Ectodermal cell (in vitro differentiated cells): ENCODE results near the gene WNT7B.

Source experiments
- H3K27ac ChIP-seq: 2 replicates; pipeline ENCODE4 v1.7.0; 2013; ENCODE audit warnings: mild to moderate bottlenecking, low read depth, low read length; ENCODE audit not compliant: insufficient read depth, poor library complexity, severe bottlenecking
- H3K27me3 ChIP-seq: 2 replicates; pipeline ENCODE4 v1.7.0; 2013; ENCODE audit warnings: mild to moderate bottlenecking, low read length; ENCODE audit not compliant: insufficient read depth, control insufficient read depth, poor library complexity, severe bottlenecking
- H3K36me3 ChIP-seq: one replicate; pipeline ENCODE4 v1.7.0; 2013; ENCODE audit warnings: low read length; ENCODE audit not compliant: control insufficient read depth, insufficient read depth
- H3K4me1 ChIP-seq: one replicate; pipeline ENCODE4 v1.7.0; 2013; ENCODE audit warnings: low read length; ENCODE audit not compliant: control insufficient read depth, insufficient read depth
- H3K4me3 ChIP-seq: 2 replicates; pipeline ENCODE4 v1.7.0; 2013; ENCODE audit warnings: low read depth, low read length, control low read depth; ENCODE audit not compliant: insufficient read depth
- H3K9me3 ChIP-seq: 2 replicates; pipeline ENCODE4 v1.7.0; 2013; ENCODE audit warnings: mild to moderate bottlenecking, low read length, moderate library complexity; ENCODE audit not compliant: control insufficient read depth
- WGBS, 2 experiments: methylation state at CpG; one replicate each; pipeline ENCODE4 v1.1.7; 2013; ENCODE audit warnings: missing lambda C conversion rate in 2 of 2; 5-methylcytosine and 5-hydroxymethylcytosine counted together

WNT7B gene

DNA sequence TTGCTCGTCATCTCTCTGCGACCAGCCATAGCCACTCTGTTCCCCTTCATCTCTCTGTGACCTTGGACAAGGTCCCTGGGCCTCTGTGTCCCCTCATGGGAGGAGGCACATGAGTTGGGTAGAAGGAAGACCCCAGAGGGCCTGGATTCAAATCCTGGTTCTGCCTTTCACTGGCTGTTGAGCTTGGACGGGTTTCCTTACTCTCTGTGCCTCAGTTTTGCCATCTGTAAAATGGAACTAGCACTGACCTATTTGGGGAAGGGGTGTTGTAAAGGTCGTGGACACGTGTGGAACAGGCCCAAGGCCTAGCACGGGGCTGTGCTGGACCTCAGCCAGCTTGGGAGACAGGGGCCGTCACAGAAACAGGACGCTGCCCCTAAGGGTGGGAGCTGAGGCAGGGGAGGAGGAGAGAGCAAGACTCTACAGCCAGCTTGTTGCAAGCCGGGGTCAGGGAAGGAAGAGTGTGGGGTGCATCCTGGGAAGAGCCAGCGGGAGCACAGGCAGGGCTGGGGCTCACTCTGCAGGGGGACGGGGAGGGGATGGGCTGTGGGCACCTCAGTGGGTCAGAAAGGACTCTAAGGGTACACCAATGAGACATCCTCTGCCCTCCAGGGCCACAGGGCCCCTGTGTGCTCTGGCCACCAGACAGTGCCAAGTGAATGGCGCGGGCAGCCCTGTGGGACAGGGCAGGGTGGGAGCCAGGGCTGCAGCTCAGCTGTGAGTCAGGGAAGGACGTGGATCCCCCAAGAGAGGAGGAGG lies 59.1 kb downstream of the WNT7B start:
- Histone ChIP-seq H3K36me3 (no peaks in the 10 kb centered on the region), H3K4me3 (no peak overlapping the region), H3K9me3 (no peaks in the 10 kb centered on the region), H3K27ac (no peak overlapping the region), H3K27me3 (no peaks in the 10 kb centered on the region), H3K4me1 (no peaks in the 10 kb centered on the region)
- WGBS, 2 experiments, result 90% methylated on average over 14 of the region's 14 CpGs

DNA sequence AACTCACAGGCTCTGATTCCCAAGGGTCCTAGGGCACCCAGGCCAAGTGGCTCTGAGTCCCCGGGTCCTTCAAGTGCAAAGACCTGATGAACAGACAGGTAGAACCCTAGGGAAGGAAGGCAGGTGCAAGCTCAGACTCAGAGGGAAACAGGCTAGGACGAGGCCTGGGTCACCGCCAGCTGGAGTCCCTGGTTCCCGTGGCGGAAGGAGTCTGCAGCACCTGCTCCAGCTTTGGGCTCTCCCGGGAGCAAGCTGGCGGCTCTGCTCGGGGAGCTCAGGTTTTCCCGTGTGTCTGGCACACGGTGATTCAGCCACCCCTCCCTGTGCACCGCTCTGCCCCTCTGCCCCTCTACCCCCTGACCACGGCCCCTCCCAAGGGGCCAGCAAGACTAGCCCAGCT lies 59.8 kb downstream of the WNT7B start:
- 87 to 89% methylated on average over 12 of the region's 12 CpGs for WGBS, 2 experiments
- Histone ChIP-seq H3K27ac (no peak overlapping the region), H3K27me3 (no peaks in the 10 kb centered on the region), H3K36me3 (no peaks in the 10 kb centered on the region), H3K9me3 (no peaks in the 10 kb centered on the region), H3K4me3 (no peak overlapping the region), H3K4me1 (no peaks in the 10 kb centered on the region)

DNA sequence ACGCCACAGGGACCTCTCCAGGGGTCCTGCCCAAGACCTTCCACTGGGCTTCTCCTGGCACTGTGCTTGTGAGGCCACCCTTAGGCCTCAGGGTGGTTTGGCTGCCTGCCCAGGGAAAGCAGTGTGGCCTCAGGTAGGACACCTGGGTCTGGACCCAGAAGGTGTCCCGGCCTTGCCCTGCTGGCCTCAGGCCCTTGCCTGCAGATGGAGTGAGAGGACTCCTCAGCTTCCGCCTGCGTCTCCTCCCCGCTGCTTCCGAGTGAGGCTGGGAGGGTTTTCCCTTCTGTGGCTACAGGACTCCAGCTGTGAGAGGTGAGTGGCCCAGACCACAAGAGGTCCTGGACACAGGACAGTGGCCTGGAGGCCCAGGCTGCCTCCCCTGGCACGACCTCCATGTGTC lies 60.4 kb downstream of the WNT7B start:
- 85 to 86% methylated on average over 7 of the region's 7 CpGs for WGBS, 2 experiments
- Histone ChIP-seq H3K4me3 (no peak overlapping the region), H3K27ac (no peak overlapping the region), H3K36me3 (no peaks in the 10 kb centered on the region), H3K27me3 (no peaks in the 10 kb centered on the region), H3K4me1 (peaks cover under 1% of the 10 kb centered on the region), H3K9me3 (no peaks in the 10 kb centered on the region)

GRCh38 chr22:45915841-45916240 lies 61.1 kb downstream of the WNT7B start:
- Histone ChIP-seq H3K36me3 (no peaks in the 10 kb centered on the region), H3K27me3 (no peaks in the 10 kb centered on the region), H3K27ac (no peak overlapping the region), H3K4me3 (no peak overlapping the region), H3K9me3 (no peaks in the 10 kb centered on the region), H3K4me1 (peaks cover 8% of the 10 kb centered on the region)
- 95 to 96% methylated on average over 15 of the region's 16 CpGs for WGBS, 2 experiments

- Histone ChIP-seq H3K4me1 (peaks cover 14% of the 10 kb centered on the region), H3K9me3 (no peaks in the 10 kb centered on the region), H3K36me3 (no peaks in the 10 kb centered on the region), H3K27ac (no peak overlapping the region), H3K27me3 (no peaks in the 10 kb centered on the region), H3K4me3 (no peak overlapping the region)
- 90 to 98% methylated on average over 2 of the region's 2 CpGs for WGBS, 2 experiments
These were observed 61.8 kb downstream of the WNT7B start for GRCh38 chr22:45915151-45915550.

DNA sequence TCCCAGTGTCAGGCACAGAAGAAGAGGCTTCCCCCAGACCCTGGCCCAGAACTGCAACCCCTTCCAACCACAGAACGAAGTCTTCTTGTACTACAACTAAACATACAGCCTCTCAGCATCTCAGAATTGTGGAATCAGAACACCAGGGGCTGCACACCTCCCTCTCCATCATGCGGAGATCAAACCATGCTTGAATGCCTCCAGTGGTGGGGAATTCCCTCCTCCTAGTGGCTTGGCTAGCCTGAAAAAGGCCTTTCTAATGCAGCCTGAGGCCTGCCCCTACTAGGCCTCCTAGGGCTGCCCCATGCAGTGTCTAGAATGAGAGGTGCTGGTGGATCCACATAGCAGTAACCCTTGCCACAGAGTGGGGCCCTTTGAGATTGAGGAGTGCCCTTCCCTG lies 62.7 kb downstream of the WNT7B start:
- Histone ChIP-seq H3K27me3 (no peaks in the 10 kb centered on the region), H3K27ac (no peak overlapping the region), H3K36me3 (no peaks in the 10 kb centered on the region), H3K9me3 (no peaks in the 10 kb centered on the region), H3K4me3 (no peak overlapping the region), H3K4me1 (peaks cover 17% of the 10 kb centered on the region)
- WGBS, 2 experiments, result 85 to 90% methylated on average over 2 of the region's 2 CpGs

DNA sequence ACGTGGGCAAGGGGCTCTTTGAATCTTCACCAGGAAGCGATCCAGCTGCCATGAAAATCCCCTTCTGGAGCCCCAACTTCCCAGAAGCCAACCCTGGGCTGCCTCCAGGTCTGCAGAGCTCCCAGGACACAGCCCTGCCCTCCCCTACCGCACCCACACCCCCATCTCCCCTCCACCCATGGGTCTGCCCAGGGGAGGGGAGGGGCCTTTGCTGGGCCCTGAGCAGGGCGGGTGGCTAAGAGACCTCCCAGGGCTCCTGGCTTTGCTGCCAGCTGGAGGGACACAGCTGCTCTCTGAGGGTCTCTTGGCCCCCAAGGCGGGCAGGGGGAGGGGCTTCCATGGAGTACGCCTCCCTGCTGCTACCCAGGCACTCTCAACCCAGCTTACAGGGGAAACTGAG lies 64.1 kb downstream of the WNT7B start:
- Histone ChIP-seq H3K36me3 (no peaks in the 10 kb centered on the region), H3K27ac (no peak overlapping the region), H3K4me1 (peaks cover 18% of the 10 kb centered on the region), H3K9me3 (no peaks in the 10 kb centered on the region), H3K4me3 (no peak overlapping the region), H3K27me3 (no peaks in the 10 kb centered on the region)
- whole genome bisulfite sequencing, 2 experiments, result 86 to 87% methylated on average over 6 of the region's 6 CpGs

DNA sequence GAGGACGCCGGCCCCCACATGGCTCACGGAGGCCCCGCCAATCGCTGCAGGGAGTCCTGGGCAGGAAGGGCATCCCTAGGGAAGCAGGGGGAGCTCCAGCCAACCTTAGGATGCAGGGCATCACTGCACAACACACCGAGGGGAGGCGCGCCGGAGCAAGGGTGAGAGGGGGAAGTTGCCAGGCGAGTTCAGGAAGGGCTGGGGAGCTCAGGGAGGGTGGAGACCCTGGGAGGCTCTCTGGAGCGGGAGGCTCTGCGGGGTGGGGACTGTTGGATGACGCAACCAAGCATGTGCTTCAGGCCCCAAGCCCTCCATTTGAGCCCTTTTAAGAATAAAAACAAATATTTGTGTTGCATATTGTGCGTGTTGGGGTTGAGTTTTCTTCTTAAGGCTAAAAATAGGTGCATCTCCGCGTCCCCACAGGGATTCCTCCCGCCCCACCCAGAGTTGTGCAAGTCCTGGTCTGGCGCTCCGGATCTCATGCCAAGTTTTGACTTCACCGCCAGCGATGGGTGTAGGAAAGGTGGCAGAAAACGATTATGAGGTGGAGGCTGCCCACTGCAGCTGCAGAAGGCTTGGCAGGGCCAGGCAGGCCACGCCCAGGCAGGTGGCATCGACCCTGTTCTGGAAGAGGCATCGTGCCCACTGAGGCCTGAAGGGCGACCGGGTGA lies 65.2 kb downstream of the WNT7B start:
- H3K36me3 ChIP-seq, result no peaks in the 10 kb centered on the region
- H3K27me3 ChIP-seq, result no peaks in the 10 kb centered on the region
- H3K4me1 ChIP-seq, result peaks cover 20% of the 10 kb centered on the region
- no peak overlapping the region for H3K4me3 ChIP-seq
- no peak overlapping the region for H3K27ac ChIP-seq
- no peaks in the 10 kb centered on the region for H3K9me3 ChIP-seq
- WGBS, 2 experiments, result 93 to 95% methylated on average over 27 of the region's 27 CpGs

- WGBS, 2 experiments, result 92 to 93% methylated on average over 17 of the region's 17 CpGs
- H3K27me3 ChIP-seq, result no peaks in the 10 kb centered on the region
- H3K9me3 ChIP-seq, result no peaks in the 10 kb centered on the region
- no peak overlapping the region for H3K4me3 ChIP-seq
- no peak overlapping the region for H3K27ac ChIP-seq
- H3K36me3 ChIP-seq, result no peaks in the 10 kb centered on the region
- peaks cover 28% of the 10 kb centered on the region for H3K4me1 ChIP-seq
These were observed 66.0 kb downstream of the WNT7B start for GRCh38 chr22:45910928-45911467.

DNA sequence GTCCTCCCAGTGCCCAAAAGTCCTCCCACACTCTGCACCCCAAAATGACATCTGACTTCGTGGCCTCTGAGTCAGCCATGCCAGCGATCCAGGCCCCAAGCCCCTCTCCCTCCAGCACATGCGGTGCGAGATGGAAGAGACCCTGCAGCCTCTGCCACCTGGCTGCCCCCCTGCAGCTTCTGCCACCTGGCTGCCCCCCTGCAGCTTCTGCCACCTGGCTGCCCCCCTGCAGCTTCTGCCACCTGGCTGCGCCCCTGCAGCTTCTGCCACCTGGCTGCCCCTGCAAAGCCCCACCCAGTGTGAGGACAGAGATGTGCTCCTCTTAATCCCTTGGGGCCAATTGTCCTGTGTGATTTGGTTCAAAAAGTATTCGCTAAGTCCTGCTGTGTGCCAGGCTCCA lies 68.0 kb downstream of the WNT7B start:
- Histone ChIP-seq H3K36me3 (no peaks in the 10 kb centered on the region), H3K4me3 (no peak overlapping the region), H3K4me1 (peaks cover 40% of the 10 kb centered on the region), H3K27me3 (no peaks in the 10 kb centered on the region), H3K9me3 (no peaks in the 10 kb centered on the region), H3K27ac (no peak overlapping the region)
- WGBS, 2 experiments, result 93% methylated on average over 6 of the region's 6 CpGs
